Cerebellar cortex (tissue), 1 donor: ENCODE measurements around the gene PMFBP1.

ENCODE experiments used
- DNase-seq: peaks from one replicate; pipeline ENCODE4 v3.0.0-alpha.2; 2015; ENCODE audit warnings: low spot score

PMFBP1 gene

DNA sequence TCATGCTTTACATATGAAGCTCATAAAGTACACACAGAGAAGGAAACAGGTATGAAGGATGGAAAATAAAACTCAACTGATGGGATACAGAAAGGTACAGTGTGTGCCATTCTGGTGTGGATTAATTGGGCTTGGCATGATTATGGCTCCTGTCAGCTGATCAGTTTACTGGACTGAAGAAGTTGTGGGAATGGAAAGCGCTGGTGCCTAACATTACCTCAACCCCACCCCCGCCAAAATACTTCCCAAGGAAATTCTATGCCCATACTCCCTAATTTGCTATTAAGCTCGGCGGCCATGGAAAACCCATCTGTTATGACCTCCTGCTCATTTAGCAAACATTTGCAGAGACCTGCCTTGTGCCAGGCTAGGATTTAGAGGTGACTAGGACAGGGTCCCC, 16.6 kb upstream of the PMFBP1 start:
- DNase-seq: peak; percentile 33

DNA sequence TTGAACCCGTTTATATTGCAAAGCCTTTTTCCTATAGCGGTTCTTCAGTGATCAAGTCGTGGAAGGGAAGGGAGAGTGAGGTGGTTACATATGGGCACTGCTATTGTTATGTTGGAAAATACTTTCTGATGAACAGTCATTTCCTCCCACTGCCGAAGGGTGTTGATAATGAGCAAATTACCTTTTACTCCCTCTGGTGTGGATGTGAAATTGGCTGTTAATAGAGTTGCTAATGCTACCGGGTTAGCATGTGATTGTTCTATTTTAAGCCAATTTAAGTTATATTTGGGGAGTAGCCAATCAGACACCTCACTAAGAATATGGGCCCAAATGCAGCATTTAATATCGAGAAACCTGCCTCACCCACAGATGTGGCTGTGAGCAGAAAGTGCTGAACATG, 15.6 kb upstream of the PMFBP1 start:
- DNase-seq: peak; percentile 34

DNA sequence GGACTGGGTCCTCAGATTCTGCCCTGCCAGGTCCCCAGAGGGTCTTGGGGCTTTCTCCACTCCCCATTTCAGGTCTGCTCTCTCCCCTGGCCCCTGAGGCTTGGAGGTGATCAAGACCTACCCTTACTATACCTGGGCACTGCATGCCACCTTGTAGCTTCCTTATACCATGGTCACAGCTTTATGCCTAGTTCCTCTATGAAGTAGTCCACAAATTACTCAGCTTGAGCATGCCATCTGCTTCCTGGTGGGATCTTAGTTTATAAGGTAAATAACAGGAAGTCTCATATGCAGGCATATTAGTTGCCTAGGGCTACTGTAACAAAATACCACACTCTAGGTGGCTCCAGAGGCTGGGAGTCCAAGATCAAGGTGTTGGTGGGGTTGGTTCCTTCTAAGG, 11.0 kb upstream of the PMFBP1 start:
- DNase-seq: no peak

DNA sequence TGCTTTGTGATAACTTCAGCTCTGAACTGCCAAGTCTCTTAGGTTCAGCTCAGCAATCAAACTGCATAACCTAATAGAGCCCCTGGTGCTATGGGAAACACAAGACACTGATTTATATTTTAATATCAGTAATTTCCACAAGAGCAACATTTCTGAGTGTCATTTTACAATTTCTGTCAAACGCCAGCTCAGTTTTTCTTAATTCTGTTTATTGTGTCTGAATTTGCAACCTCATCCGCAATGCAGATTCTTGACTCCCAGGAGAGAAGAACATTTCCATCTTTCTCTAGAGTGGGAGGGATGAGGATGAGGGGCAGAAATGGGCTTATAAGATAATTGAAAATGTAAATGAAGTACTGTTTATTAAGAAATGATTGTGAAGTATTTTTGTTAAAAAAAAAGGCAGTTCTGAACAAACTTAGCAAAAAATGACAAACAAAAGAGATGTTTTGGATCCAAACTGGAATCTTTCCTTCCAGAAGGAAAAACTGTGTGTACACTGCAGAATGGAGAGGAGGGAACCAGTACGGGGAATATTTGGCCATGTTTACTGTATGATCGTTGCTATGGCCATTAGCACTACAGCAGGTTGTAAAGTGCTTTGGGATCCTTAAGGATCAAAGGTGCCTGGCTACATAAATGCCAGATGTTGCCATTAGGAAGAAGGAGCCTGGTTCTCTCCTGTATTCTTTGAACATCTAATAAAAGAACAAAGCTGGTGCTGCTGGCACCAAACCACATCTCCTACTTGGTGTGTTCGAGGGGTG, 7.4 kb upstream of the PMFBP1 start:
- DNase-seq: no peak

DNA sequence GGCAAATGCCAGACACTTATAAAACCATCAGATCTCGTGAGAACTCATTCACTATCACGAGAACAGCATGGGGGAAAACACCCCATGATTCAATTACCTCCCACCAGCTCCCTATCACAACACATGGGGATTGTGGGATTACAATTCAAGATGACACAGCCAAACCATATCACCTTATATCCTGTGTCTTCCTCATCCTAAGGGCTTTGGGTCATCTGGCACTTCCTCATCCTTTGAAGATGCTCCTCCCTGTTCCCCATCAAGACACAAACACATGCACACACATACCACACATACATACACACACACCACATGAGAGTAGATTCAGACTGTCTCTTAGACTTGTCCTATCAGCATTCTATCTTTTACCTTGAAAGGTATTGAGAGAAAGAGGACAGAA, 2.8 kb upstream of the PMFBP1 start:
- no peak for DNase-seq

DNA sequence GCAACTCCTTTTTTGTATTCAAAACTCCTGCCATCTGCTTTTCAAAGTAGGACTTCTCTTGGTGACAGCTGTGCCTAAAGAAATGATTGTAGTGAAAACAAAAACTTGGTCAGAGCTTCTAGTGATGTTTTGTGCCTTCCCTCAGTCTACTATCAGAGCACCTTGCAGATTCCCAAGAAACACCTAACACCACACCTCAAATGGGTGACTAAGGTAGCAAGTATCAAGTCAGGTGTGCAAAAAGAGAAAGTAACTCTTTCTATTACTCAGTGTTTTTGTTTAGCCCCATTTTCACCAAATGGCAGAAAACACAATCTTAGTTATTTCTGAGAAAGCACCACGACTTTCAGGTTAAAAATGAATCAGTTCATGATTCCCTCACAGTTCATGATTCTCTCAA, 2.0 kb upstream of the PMFBP1 start:
- DNase-seq: no peak

DNA sequence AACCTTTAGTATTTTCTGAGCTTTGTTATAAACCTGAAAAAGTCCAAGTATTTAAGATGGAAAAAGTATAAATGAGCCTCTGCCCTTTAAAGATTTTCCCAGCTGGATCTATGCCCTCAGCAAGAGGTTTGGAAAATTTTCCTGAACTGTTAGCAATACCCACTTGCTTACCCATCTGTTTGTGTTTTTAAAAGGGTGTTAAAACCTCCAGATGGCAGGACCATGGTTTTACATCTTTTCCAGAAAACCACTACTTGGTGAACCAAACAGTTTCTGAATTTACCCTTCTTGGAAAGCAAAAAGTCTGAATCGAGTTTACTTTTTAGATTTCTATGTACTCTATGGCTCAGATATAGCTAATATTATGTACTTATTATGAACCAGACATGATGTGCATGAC, 719 bp downstream of the PMFBP1 start:
- DNase-seq: no peak

DNA sequence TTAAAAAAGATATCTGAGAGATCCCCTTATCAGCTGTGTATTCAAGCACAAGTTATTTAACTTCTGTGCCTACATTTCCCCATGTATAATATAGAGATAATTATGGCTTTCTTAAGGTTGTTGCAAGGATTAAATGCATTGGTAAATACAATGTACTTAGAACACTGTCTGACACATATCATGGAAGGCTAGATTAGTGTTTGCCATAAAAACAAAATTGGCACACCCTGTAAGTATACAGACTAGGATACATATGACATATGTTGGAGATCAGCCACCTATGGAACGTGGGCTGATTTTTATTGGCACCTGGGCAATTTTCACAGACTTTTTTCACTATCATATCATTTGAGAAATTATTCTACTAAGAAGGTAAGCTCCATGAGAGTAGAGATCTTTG, 2.2 kb downstream of the PMFBP1 start:
- no peak for DNase-seq

DNA sequence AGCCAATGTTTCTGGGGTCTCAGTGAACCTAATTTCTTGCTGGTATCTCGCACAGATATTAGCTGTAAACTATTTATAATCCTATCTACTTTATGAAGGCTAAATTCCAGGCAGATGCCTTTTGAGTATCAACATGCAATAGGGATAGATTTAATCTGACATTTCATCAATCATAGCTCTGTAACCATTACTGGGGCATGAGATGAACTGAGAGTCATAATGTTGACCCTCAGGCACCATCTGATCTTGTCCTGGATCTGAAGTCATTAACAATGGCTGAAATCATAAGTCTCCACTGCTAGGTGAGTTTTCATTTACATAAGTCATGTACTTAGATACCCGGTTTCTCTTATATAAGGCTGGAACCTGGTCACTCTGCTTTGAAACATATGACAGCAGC, 3.6 kb downstream of the PMFBP1 start:
- no peak for DNase-seq

DNA sequence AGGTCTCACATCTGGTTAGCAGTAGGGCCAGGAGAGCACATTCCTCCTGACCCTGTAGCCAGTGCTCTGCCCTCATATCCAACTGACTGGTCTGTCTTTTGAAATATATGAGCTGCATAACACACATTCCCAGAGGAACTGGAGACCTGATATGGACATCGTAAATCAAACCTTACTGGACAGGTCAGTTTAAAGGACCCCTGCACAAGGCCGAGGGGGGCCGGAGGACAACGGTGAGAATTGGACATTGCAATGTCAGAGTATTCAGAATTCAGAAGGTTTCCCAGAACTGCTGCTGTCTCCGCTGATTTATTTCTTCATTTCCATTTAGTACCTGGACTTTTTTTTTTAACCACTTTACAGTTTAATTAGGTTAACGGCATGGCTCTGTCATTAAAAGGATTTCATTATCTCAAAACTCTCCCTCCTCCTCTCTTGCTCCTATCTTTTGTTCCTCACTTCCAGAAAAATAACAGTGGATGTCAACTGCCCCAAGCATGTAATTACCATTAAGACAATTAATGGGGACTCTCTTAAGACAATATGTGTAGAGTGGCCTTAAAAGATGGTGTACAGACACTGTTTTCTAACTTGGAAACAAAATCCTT, 4.9 kb downstream of the PMFBP1 start:
- peak; percentile 45 for DNase-seq

DNA sequence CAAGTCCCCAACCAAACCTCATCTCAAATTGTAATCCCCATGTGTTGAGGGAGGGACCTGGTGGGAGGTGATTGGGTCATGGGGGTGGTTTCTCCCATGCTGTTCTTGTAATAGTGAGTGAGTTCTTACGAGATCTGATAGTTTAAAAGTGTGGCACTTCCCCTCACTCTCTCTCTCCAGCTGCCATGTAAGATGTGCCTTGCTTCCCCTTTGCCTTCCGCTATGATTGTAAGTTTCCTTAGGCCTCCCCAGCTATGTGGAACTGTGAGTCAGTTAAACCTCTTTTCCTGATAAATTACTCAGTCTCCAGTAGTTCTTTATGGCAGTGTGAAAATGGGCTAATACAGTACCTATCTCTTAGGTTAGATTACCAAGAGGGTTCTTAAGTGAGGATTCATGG, 5.8 kb downstream of the PMFBP1 start:
- DNase-seq: peak; percentile 6

DNA sequence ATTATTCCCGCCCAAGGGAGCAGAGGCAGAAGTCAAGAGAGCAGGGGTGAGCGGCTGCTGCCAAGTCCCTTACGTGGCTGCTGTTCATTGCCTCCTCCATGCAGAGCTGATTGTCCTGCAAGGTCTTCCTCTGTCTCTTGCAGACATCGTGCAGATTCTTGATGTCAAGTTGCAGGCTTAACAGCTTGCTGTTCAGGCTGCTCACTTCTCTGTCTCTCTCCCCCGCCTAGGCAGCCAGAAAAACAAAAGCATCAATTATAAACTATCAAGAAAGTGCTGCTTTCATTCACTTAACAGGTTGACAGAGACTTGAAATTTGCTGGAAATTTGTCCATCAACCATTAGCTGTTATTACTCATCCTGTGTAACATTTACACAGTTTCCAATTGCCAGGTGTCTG, 7.3 kb downstream of the PMFBP1 start:
- DNase-seq: no peak

DNA sequence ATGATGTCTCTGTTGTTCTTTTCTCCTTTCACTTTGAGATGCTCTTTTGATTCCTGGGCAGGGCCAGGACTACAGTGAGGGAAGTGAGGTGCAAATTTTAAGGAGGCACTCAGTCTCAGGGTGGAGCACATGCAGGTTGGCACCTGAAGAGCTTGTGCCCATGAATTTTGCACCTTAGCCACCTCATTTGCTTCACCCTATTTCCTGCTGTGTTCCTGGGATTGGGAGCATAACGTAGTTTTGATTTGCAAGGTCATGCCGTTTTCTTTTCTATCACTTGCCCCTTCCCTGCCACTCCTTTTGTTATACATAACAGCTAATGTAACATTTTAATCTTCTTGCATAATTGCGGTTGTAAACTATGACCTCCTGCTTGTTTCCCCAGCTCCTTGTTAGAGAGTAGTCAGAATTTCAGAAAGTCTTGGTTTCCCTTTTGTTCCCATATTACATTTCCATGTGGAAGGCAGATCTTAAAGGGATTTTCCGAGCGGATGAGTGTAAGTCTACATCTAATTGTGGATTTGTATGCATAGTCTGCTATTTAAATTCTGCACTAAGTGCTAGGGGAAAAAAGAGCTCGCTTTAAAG, 9.8 kb downstream of the PMFBP1 start:
- DNase-seq: no peak

DNA sequence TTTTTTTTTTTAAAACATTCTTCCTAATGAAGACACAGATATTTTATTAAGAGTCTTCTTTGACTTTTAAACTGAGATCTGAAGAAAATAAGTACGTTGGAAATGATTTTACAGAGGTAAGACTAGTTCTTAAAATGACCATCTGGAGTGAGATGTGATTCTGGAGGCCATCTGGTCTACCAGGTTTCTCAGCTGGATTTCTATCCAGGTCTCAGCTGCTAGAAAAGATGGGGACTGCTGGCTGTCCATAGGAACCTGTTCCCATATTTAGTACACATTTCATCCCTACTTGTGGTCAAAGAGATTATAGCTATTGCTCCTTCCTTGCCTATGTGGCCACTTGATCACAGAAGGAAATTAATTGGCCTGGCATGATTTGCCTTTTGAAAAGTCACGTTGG, 12.2 kb downstream of the PMFBP1 start:
- DNase-seq: peak; percentile 25

DNA sequence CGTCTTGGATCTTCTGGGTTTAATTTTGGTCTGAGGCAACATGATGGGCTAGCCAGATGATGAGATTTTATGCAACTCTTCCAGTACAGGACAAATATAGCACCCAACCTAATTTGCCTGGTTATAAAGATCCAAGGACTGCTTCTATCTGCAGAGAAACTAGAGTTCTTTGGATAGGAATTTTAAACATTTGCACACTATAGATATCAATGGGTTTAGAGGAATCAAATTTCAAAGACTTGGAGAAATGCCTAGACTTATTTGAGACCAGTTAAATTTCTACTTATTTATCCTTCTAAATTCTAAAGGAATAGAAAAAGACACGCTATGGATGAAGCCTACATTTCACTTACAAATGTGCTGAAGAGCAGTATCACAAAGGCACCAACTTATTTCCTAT, 12.6 kb downstream of the PMFBP1 start:
- DNase-seq: no peak

DNA sequence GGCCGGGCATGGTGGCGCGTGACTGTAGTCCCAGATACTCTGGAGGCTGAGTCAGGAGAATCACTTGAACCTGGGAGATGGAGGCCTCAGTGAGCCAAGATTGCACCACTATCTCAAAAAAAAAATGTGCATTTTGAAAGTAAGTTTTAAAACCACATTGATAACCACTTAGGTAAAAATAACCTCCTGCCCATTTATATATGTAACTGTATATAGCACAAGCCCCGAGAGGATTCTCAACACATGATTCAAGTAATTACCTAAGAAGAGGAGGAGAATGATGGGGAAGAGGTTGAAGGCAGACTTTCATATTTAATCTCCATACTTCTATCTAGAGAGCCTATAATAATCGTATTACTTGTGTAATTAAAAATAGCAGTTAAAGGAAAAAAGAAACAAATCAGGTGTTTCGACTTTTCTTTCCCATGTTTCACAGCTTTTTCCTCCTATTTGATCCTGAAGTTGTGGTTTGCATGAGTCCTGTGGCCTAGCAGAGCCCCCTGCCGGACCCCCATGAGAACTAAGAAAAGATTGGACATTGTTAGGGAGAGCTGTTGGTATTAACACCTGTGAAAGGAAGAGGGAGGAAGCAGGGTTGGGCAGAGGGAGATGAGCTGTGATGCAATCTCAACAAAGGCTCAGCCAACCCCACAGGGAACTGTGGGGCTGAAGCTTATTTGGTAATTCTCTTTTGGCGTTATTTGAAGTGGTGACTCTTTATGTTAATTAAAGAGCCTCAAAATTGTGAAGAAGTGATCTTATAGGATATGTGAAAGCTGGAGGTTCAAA, 22.1 kb downstream of the PMFBP1 start:
- no peak for DNase-seq

DNA sequence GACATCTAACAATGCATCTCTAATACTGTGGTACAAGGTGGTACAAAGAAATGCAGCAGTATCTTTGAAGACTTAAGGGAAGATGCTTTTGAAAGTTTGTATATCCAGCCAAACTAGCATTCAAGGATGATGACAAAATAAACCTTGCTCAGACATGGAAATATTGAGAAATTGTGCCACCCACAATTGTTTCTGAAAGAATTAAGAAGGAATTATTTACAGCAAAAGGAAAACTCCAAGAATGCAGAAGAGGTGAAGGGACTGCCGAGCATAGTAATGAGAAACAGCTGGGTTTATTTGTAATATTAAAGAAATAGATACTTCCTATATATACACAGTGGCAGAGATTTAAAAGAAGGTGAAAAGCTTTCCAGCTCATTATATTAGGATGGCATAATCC, 29.5 kb downstream of the PMFBP1 start:
- DNase-seq: no peak

DNA sequence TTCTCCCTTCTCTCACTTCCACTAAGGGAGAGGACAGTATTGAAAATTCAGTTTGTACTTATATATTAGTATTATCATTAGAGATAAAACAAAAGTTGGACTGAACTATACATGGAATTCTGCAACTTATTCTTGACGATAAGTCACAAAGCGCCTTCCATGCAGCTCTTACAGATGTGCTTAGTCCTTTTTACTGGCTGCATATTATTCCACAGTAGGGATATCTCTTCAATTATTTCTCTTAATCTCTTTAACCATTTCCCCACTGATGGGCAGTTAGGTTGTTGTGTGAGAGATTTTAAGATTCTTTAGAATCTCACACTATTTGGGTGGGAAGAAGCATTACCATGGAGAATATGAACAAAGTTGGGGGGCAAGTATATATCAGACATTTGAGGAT, 32.0 kb downstream of the PMFBP1 start:
- no peak for DNase-seq

DNA sequence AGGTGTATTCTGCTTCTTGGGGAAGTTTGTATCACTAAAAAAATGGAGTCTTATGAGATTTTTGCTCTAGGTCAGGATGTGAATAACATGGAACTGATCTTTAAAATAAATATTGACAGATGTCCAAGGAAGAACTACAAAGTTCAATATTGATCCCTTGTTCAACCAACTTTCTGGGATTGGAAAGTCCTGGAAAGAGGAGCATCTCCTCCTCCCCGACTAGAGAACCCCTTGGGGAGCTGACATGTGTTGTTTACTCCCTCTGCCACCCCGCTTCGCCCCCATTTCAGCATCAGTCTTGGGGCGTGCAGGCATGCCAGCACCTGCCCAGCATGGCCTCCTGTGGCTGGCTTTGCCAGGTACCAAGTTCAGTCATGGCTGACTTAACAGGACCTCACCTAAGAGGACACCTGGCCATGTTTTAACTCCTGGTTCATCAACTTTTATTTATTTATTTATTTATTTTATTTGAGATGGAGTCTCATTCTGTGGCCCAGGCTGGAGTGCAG, 33.8 kb downstream of the PMFBP1 start:
- DNase-seq: no peak

DNA sequence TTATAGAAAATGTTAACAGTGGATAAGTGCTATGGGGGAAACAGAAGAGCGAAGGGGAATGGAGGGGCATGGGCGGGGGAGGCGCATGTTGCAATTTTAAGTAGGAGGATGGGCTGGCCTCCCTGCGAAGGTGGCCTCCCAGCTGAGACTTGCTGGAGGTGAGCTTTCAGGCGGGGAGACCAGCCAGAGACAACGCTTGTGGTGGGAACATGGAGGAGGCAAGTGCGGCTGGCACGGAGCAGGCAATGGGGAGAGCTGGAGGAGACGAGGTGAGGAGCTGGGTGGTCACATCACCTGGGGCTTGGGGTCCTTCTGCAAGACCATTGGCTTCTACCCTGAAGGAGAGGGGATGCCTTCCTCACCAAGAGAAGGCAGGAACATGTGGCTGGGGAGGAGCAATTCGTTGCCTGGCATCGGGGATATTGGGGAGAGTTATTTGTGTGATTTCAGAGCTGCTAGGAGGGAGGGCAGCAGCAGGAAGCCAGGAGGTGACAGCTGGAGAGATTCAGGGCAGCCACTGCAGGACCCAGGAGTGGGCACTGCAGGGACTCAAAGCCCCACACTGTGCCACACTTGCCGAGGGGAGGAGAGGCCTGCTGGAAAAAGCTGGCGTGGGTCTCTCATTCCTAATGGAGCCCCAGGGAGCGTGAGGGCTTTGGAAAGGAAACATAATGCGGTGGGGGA, 34.4 kb downstream of the PMFBP1 start:
- no peak for DNase-seq

DNA sequence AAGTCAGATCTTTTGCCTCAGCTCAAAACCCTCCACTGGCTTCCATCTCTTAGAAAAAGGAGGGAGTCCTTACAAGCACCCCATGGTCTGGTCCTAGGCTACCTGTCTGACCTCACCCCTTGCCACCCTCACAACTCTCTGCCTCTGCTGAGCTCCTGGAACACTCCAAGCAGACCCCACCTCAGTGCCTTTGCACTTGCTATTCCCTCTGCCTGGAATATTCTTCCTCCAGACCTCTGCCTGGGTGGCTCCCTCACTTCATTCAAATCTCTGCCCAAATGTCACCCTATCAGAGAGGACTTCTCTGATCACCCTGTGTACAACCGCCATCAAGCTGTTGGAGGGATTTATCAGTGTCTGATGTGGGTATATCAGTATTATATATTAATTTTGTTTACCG, 37.4 kb downstream of the PMFBP1 start:
- DNase-seq: no peak

DNA sequence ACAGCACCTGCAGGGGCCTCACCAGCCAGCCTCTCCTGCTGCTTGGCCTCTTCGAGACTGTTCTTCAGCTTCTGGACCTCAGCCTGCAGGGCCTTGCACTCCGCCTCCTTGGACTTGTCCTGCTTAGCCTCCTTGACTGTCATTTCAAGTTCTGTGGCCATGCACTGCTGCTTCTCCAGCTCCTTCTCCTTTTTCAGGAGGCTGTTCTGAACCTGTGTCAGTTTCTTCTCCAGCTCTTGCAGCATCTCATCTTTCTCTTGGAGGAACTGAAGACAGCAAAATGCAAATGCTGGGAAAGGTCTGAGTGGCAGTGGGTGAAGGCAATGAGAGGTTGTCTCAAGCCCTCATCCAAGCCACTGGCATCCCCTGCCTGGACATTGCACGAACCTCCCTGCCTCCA, 39.2 kb downstream of the PMFBP1 start:
- DNase-seq: no peak
